ENCODE measurements around the gene EIF3I.

Gene EIF3I

GRCh38 chr1:32197837-32198236 is 24.4 kb upstream of the EIF3I start:
- DNase-seq (ENCODE audit: low read depth, low spot score): no peak
- no peak overlapping the region for H3K27ac ChIP-seq

GRCh38 chr1:32198237-32199042 is 23.8 kb upstream of the EIF3I start:
- no peak overlapping the region for H3K27ac ChIP-seq
- no peak for DNase-seq (ENCODE audit: low read depth, low spot score)

GRCh38 chr1:32199043-32199716 is 23.0 kb upstream of the EIF3I start:
- H3K27ac ChIP-seq: no peak overlapping the region
- no peak for DNase-seq (ENCODE audit: low read depth, low spot score)

- no peak for DNase-seq (ENCODE audit: low read depth, low spot score)
- peak overlapping the region; percentile 40 for H3K27ac ChIP-seq
Measured at GRCh38 chr1:32199717-32200072, 22.5 kb upstream of the EIF3I start.

- DNase-seq (ENCODE audit: low read depth, low spot score): no peak
- H3K27ac ChIP-seq: peak within 1 kb of the TSS; percentile 40
Measured at GRCh38 chr1:32200226-32201010, 21.8 kb upstream of the EIF3I start, which contains the start of gene CCDC28B. Gene CCDC28B (plus strand): TSS chr1:32200595. CDS start chr1:32201936, 1,341 bp downstream.

- H3K27ac ChIP-seq: no peak overlapping the region
- no peak for DNase-seq (ENCODE audit: low read depth, low spot score)
Measured at GRCh38 chr1:32201011-32201855, 21.0 kb upstream of the EIF3I start.

- H3K27ac ChIP-seq: no peak overlapping the region
- DNase-seq (ENCODE audit: low read depth, low spot score): no peak
Measured at GRCh38 chr1:32204943-32205361, 17.3 kb upstream of the EIF3I start.

- no peak for DNase-seq (ENCODE audit: low read depth, low spot score)
- H3K27ac ChIP-seq: no peak within 1 kb of the TSS
Measured at GRCh38 chr1:32205401-32206370, 16.5 kb upstream of the EIF3I start, which contains the start of gene IQCC. Gene IQCC (plus strand): TSS chr1:32205671. CDS start chr1:32205682, 11 bp downstream.

- no peak for DNase-seq (ENCODE audit: low read depth, low spot score)
- no peak overlapping the region for H3K27ac ChIP-seq
Measured at GRCh38 chr1:32208469-32208868, 13.7 kb upstream of the EIF3I start.

- DNase-seq (ENCODE audit: low read depth, low spot score): no peak
- H3K27ac ChIP-seq: no peak within 1 kb of the TSS
Measured at GRCh38 chr1:32208891-32209328, 13.3 kb upstream of the EIF3I start, which contains the start of gene DCDC2B. Gene DCDC2B (plus strand): TSS chr1:32209089. CDS start chr1:32209094, 5 bp downstream.

- peak overlapping the region; percentile 93 for H3K27ac ChIP-seq
- DNase-seq (ENCODE audit: low read depth, low spot score): peak; percentile 29
Measured at GRCh38 chr1:32215629-32216480, 6.4 kb upstream of the EIF3I start.

GRCh38 chr1:32216566-32216965 is 5.6 kb upstream of the EIF3I start:
- DNase-seq (ENCODE audit: low read depth, low spot score): no peak
- H3K27ac ChIP-seq: peak overlapping the region; percentile 93

GRCh38 chr1:32219022-32219421 is 3.2 kb upstream of the EIF3I start:
- DNase-seq (ENCODE audit: low read depth, low spot score): no peak
- no peak overlapping the region for H3K27ac ChIP-seq

- peak overlapping the region; percentile 72 for H3K27ac ChIP-seq
- DNase-seq (ENCODE audit: low read depth, low spot score): no peak
Measured at GRCh38 chr1:32220746-32221580, 1.2 kb upstream of the EIF3I start.

- peak overlapping the region; percentile 72 for H3K27ac ChIP-seq
- DNase-seq (ENCODE audit: low read depth, low spot score): no peak
Measured at GRCh38 chr1:32221581-32221979, 627 bp upstream of the EIF3I start.

GRCh38 chr1:32223683-32224082 is 1.5 kb downstream of the EIF3I start:
- peak overlapping the region; percentile 72 for H3K27ac ChIP-seq
- DNase-seq (ENCODE audit: low read depth, low spot score): no peak

- no peak overlapping the region for H3K27ac ChIP-seq
- no peak for DNase-seq (ENCODE audit: low read depth, low spot score)
Measured at GRCh38 chr1:32224285-32224684, 2.1 kb downstream of the EIF3I start.
